GM18870 (cell line): Measurements from ENCODE around the gene EDAR.

Source experiments
- ATAC-seq: cut with Tn5 transposase; IDR thresholded peaks from one replicate; pipeline ENCODE4 v1.9.1; 2021; ENCODE audit warnings: moderate library complexity; ENCODE audit not compliant: unreplicated experiment

The EDAR gene

GRCh38 chr2:108926561-108927380 is 62.2 kb downstream of the EDAR start:
- no peak for ATAC-seq

GRCh38 chr2:108925735-108926134 is 63.3 kb downstream of the EDAR start:
- ATAC-seq, result no peak

- ATAC-seq, result no peak
Measured at GRCh38 chr2:108925286-108925685, 63.7 kb downstream of the EDAR start.

- ATAC-seq, result no peak
Measured at GRCh38 chr2:108924580-108925251, 64.3 kb downstream of the EDAR start.

GRCh38 chr2:108923736-108924579 is 65.1 kb downstream of the EDAR start:
- no peak for ATAC-seq

- no peak for ATAC-seq
Measured at GRCh38 chr2:108923019-108923700, 65.9 kb downstream of the EDAR start.

GRCh38 chr2:108922141-108922915 is 66.7 kb downstream of the EDAR start:
- no peak for ATAC-seq

GRCh38 chr2:108921096-108922030 is 67.7 kb downstream of the EDAR start:
- no peak for ATAC-seq

- ATAC-seq, result no peak
Measured at GRCh38 chr2:108920686-108921085, 68.3 kb downstream of the EDAR start.

- no peak for ATAC-seq
Measured at GRCh38 chr2:108919571-108920373, 69.2 kb downstream of the EDAR start.

- no peak for ATAC-seq
Measured at GRCh38 chr2:108918941-108919341, 70.1 kb downstream of the EDAR start.

- ATAC-seq, result no peak
Measured at GRCh38 chr2:108918156-108918874, 70.7 kb downstream of the EDAR start.

- no peak for ATAC-seq
Measured at GRCh38 chr2:108917526-108917925, 71.5 kb downstream of the EDAR start.

- no peak for ATAC-seq
Measured at GRCh38 chr2:108916796-108917421, 72.1 kb downstream of the EDAR start.

GRCh38 chr2:108916122-108916795 is 72.8 kb downstream of the EDAR start:
- no peak for ATAC-seq

- no peak for ATAC-seq
Measured at GRCh38 chr2:108912629-108912902, 76.5 kb downstream of the EDAR start.
